ENCODE results near the gene PIGK.

The PIGK gene

DNA sequence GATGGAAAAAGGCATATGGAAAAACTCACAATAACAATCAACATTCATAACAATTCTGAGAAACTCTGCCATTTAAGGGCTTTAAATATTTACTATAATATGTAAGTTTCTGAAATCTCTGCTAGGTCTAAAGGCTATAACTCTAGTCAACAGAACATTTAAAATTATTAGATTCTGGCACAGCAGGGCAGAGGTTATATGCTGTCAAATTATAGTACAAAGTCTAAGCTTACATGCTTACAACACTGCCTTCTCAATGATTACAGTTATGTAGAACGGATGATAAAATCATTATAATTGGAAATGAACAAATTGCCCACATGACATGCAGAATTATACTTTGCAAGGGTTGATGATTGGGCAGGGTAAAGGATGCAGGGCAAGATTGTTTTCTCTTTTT is 97.7 kb downstream of the PIGK start:
- H3K27ac ChIP-seq, result no peak overlapping the region
- ChIA-PET POLR2A (ENCODE audit: low non-redundant PET) (no interaction called here), CTCF (interaction anchor here (0.6 kb wide), 1 partner anchor 1333 kb away, joined by 3 read pairs; no protein-coding TSS in a partner anchor)
- TF ChIP-seq, protein P1, sequence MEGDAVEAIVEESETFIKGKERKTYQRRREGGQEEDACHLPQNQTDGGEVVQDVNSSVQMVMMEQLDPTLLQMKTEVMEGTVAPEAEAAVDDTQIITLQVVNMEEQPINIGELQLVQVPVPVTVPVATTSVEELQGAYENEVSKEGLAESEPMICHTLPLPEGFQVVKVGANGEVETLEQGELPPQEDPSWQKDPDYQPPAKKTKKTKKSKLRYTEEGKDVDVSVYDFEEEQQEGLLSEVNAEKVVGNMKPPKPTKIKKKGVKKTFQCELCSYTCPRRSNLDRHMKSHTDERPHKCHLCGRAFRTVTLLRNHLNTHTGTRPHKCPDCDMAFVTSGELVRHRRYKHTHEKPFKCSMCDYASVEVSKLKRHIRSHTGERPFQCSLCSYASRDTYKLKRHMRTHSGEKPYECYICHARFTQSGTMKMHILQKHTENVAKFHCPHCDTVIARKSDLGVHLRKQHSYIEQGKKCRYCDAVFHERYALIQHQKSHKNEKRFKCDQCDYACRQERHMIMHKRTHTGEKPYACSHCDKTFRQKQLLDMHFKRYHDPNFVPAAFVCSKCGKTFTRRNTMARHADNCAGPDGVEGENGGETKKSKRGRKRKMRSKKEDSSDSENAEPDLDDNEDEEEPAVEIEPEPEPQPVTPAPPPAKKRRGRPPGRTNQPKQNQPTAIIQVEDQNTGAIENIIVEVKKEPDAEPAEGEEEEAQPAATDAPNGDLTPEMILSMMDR (conservative IDR thresholded peaks at IDR 0.05; ENCODE audit: low read depth), result no peak
- no peak for DNase-seq (ENCODE audit: low spot score)

DNA sequence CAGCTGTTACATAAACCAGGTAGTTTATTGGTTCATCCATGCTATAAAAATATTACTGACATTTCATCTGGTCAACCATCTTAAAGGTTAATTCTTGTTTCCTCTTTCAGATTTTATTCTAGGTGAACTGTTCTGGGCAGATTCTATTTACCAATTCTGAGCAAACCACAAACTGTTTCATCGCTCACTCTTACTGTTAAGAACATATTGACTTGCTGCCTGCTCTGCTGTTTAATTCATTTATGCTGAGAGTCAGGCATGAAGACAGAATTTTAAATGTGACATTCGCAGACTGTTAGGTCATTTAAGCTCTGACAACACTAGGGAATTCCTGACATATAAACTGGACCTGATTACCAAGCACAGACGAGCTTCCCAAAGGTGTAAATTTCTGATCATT is 98.3 kb downstream of the PIGK start:
- ChIA-PET CTCF (interaction anchor here (0.6 kb wide), 2 partner anchors 42 to 1333 kb away, joined by 3 read pairs; no protein-coding TSS in a partner anchor), POLR2A (ENCODE audit: low non-redundant PET) (no interaction called here)
- DNase-seq (ENCODE audit: low spot score), result no peak
- TF ChIP-seq, protein P1 (conservative IDR thresholded peaks at IDR 0.05; ENCODE audit: low read depth), result no peak
- H3K27ac ChIP-seq, result no peak overlapping the region

DNA sequence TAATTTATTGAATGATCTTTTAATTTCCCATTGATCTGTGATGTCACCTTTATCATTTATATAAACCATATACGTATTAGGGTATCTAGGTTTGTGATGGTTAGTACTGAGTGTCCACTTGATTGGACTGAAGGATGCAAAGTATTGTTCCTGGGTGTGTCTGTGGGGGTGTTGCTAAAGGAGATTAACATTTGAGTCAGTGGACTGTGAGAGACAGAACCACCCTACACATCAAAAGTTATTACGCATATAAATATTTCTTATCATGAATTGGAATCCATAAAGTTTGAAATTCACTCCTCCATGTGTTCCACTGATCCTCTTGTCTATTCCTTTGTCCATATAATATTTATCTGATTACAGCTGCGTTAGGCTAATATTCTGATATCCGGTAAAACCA is 100.5 kb downstream of the PIGK start:
- ChIA-PET POLR2A (ENCODE audit: low non-redundant PET) (no interaction called here), CTCF (no interaction called here)
- TF ChIP-seq, protein P1 (conservative IDR thresholded peaks at IDR 0.05; ENCODE audit: low read depth), result no peak
- no peak for DNase-seq (ENCODE audit: low spot score)
- no peak overlapping the region for H3K27ac ChIP-seq

DNA sequence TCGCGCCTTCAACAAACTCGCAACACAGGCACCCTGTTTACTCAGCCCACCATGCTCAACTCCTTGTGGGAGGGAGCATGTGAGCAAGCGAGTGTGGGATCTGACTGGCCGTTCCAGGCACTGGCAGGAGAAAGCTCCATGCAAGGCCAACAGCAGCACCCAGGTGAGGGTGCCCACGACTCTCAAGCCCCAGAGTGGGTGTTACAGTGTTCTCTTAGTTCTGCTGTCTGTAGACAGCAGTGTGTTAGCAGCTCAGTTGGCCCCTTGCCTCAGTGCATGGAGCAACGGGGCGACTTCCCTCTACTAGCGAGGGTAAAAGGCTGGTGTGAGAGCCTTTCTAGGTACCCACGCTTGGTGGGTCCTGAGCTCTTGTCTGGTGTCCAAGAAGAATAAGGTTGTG is 114.6 kb downstream of the PIGK start:
- CTCF ChIA-PET, result no interaction called here
- POLR2A ChIA-PET (ENCODE audit: low non-redundant PET), result no interaction called here
- TF ChIP-seq, protein P1 (conservative IDR thresholded peaks at IDR 0.05; ENCODE audit: low read depth), result no peak
- H3K27ac ChIP-seq, result no peak overlapping the region
- DNase-seq (ENCODE audit: low spot score), result no peak

DNA sequence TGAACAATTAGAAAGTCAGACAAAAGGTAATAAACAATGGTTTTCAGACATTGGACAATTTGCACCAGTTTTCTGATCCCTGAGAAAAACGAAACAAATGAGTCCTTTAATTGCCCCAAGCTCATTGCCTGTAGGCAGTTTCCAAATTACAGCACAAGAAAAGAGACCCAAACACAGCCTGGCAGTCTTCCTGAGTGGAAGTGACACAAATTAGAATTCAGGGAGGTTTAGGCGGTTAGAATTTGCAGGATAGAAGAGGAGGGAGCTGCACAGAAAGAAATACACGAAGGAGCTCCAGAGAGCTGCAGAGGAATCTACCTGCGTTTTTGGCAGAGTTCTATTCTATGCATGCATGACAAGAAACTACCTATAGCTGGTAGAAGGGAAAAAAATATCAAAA is 115.7 kb downstream of the PIGK start:
- ChIA-PET CTCF (no interaction called here), POLR2A (ENCODE audit: low non-redundant PET) (no interaction called here)
- TF ChIP-seq, protein P1 (conservative IDR thresholded peaks at IDR 0.05; ENCODE audit: low read depth), result no peak

DNA sequence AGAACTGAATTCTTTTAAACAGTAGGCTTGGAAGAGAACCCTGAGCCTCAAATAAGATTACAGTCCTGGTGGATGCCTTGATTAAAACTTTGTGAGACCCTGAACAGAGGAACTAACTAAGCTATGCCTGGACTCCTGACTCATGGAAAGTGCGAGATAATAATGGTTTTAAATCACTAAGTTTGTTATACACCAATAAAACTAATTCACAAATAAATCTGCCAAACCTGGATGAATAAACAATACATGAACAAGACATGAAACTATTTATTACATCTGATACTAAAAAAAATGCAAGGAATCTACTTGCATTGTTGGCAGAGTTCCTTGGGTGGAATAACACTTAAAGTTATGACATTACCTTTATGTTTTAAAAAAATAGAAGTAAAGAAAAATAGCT is 118.4 kb downstream of the PIGK start:
- no peak for DNase-seq (ENCODE audit: low spot score)
- TF ChIP-seq, protein P1 (conservative IDR thresholded peaks at IDR 0.05; ENCODE audit: low read depth), result no peak
- no peak overlapping the region for H3K27ac ChIP-seq
- CTCF ChIA-PET, result interaction anchor here (0.8 kb wide), 1 partner anchor 26 kb away, joined by 4 read pairs; no protein-coding TSS in a partner anchor
- POLR2A ChIA-PET (ENCODE audit: low non-redundant PET), result no interaction called here

More for the DNA sequence above, 115.7 kb downstream of the PIGK start:
- H3K27ac ChIP-seq, result no peak overlapping the region
- no peak for DNase-seq (ENCODE audit: low spot score)
